Measurements from ENCODE around the gene ZBTB25.

- TF ChIP-seq TAF1 (IDR thresholded peaks at IDR 0.05; ENCODE audit: low read depth, low read length) = no peak
- TF ChIP-seq POLR2A (IDR thresholded peaks at IDR 0.05; ENCODE audit: low read depth, low read length) = no peak
- no peak for TF ChIP-seq POLR2AphosphoS5 (IDR thresholded peaks at IDR 0.05; ENCODE audit: low read depth, low read length)
- TF ChIP-seq SPI1 (IDR thresholded peaks at IDR 0.05; ENCODE audit: low read depth, low read length) = no peak
- TF ChIP-seq POU2F2 (IDR thresholded peaks at IDR 0.05; ENCODE audit: low read depth, low read length) = no peak
Observed at GRCh38 chr14:64401949-64402348, 101.7 kb downstream of the ZBTB25 start.
